H1 (cell line): ENCODE measurements around the gene ZSCAN21. TPM values are rescaled to one million over a fixed set of nuclear protein-coding genes. Genes with fewer than 3 reads are reported as not detected.

Source experiments
- BRCA1 ChIP-seq: IDR thresholded peaks from 2 replicates; pipeline ENCODE4 v1.6.1; 2012; ENCODE audit warnings: low read depth, low read length, improper control_type of control experiment
- CTCF ChIP-seq, 3 experiments: IDR thresholded peaks; 1 replicate in 2 of 3; 2 replicates in 1 of 3; pipeline versions ENCODE4 v1.5.1 to v1.6.1; 2011; ENCODE audit warnings: low read length in 3 of 3, mild to moderate bottlenecking in 3 of 3, inconsistent platforms in 2 of 3, low read depth in 1 of 3, moderate library complexity in 1 of 3; ENCODE audit not compliant: insufficient read depth in 1 of 3; ENCODE audit errors: control extremely low read depth in 1 of 3
- EP300 ChIP-seq, 2 experiments: IDR thresholded peaks; 1 replicate in 1 of 2; 2 replicates in 1 of 2; pipeline ENCODE4 v1.6.1; 2011 to 2012; ENCODE audit warnings: low read depth in 2 of 2, low read length in 2 of 2, mild to moderate bottlenecking in 2 of 2, borderline replicate concordance in 1 of 2, inconsistent platforms in 1 of 2, moderate library complexity in 1 of 2
- FOSL1 ChIP-seq: IDR thresholded peaks from 2 replicates; pipeline ENCODE4 v1.6.1; 2011; ENCODE audit warnings: mild to moderate bottlenecking, low read depth, low read length, moderate library complexity; ENCODE audit not compliant: insufficient read depth
- KDM5A ChIP-seq: fragments of 200-600 bp; IDR thresholded peaks from 2 replicates; pipeline ENCODE4 v1.7.1; 2012; ENCODE audit warnings: mild to moderate bottlenecking, low read length, inconsistent platforms, mixed read lengths
- POLR2A ChIP-seq, 2 experiments: IDR thresholded peaks; 1 replicate in 1 of 2; 2 replicates in 1 of 2; pipeline ENCODE4 v1.6.1; 2011; ENCODE audit warnings: low read depth in 2 of 2, low read length in 2 of 2, mild to moderate bottlenecking in 2 of 2; ENCODE audit errors: control extremely low read depth in 1 of 2
- RFX5 ChIP-seq: IDR thresholded peaks from 2 replicates; pipeline ENCODE4 v1.6.1; 2011; ENCODE audit warnings: low read depth, low read length, improper control_type of control experiment, borderline replicate concordance
- SIN3A ChIP-seq, 2 experiments: IDR thresholded peaks in 1 of 2; conservative IDR thresholded peaks in 1 of 2; 2 replicates each; pipeline ENCODE4 v1.6.1; 2011 to 2012; ENCODE audit warnings: low read length in 2 of 2, improper control_type of control experiment in 1 of 2, low read depth in 1 of 2, mild to moderate bottlenecking in 1 of 2
- SIX5 ChIP-seq: IDR thresholded peaks from 2 replicates; pipeline ENCODE4 v1.6.1; 2011; ENCODE audit warnings: mild to moderate bottlenecking, low read depth, low read length
- SP2 ChIP-seq: IDR thresholded peaks from 2 replicates; pipeline ENCODE4 v1.6.1; 2012; ENCODE audit warnings: mild to moderate bottlenecking, low read length, inconsistent platforms
- SP4 ChIP-seq: IDR thresholded peaks from 2 replicates; pipeline ENCODE4 v1.6.1; 2012; ENCODE audit warnings: low read length, inconsistent platforms
- SUZ12 ChIP-seq: fragments of 200-600 bp; sonication (generic); IDR thresholded peaks from 2 replicates; pipeline ENCODE4 v1.6.1; 2012; ENCODE audit warnings: mild to moderate bottlenecking, inconsistent platforms, low read length, moderate library complexity, mixed read lengths
- TAF1 ChIP-seq: IDR thresholded peaks from 2 replicates; pipeline ENCODE4 v1.6.1; 2011; ENCODE audit warnings: mild to moderate bottlenecking, low read depth, low read length
- ZNF274 ChIP-seq: IDR thresholded peaks from 2 replicates; pipeline ENCODE4 v1.7.0; 2012; ENCODE audit warnings: low read length, borderline replicate concordance; ENCODE audit errors: extremely low read depth
- polyA plus RNA-seq, 7 experiments: library from polyadenylated mRNA; depleted of rRNA in 3 of 7; stranded (reverse) in 5 of 7; unstranded in 2 of 7; fragments of >200 nt in 5 of 7; fragments of 200-250 nt in 2 of 7; gene quantifications; 1 replicate in 5 of 7; 2 replicates in 1 of 7; 4 replicates in 1 of 7; pipeline versions ENCODE4 v1.2.1 to v1.2.3, GENCODE V29; 2011 to 2013; ENCODE audit warnings: missing spikeins in 2 of 7, mixed read lengths in 2 of 7
- total RNA-seq: library from RNA; stranded (reverse); fragmentation: NEBNext Ultra II Directional; extraction: Animal tissue kit (Norgen Biotek cat#: 25700); gene quantifications from 2 replicates; pipeline ENCODE4 v1.2.1, GENCODE V29; 2021

ZSCAN21 gene
- total and polyA plus RNA-seq, 2 of the 8 experiments (the other 6 are each of a cell fraction or from before 2014, with no cell fraction given): 15.4 to 26.1 TPM

- TF ChIP-seq FOSL1 (no peak), EP300 (IDR thresholded peaks at IDR 0.05; ENCODE audit: borderline replicate concordance in 1 of 2, low read depth in 2 of 2, low read length in 2 of 2) (no peak), RFX5 (no peak), SIX5 (no peak), POLR2A (IDR thresholded peaks at IDR 0.05; ENCODE audit: control extremely low read depth in 1 of 2, low read depth in 2 of 2, low read length in 2 of 2) (peak in 1 of 2 experiments; percentile 77; a peak in 2 of 3 replicates), SUZ12 (no peak), SP2 (no peak; the same call in 1 of the 2 replicates), SIN3A (conservative IDR thresholded peaks at IDR 0.05 in 1 of 2, IDR thresholded peaks at IDR 0.05 in 1 of 2; ENCODE audit: low read depth in 1 of 2, low read length in 2 of 2) (peak; percentile 4 to 30; a peak in 1 of 4 replicates), BRCA1 (no peak), CTCF (IDR thresholded peaks at IDR 0.05; ENCODE audit: control extremely low read depth in 1 of 3, insufficient read depth in 1 of 3, low read depth in 1 of 3, low read length in 3 of 3) (no peak; a peak in 1 of 4 replicates), KDM5A (no peak), ZNF274 (no peak), TAF1 (peak; percentile 86), SP4 (no peak; the same call in 1 of the 2 replicates)
These were observed 51.7 kb downstream of the ZSCAN21 start, which contains the start of the genes AP4M1 and MCM7 (continued) for GRCh38 chr7:100101016-100101862.
